Activated naive CD8-positive, alpha-beta T cell treated with anti-CD3 and anti-CD28 coated beads for 36 hours (primary cell): ENCODE results near the gene ACOX2. TPM values are rescaled to one million over a fixed set of nuclear protein-coding genes. Genes with fewer than 3 reads are reported as not detected.

Experiments
- DNase-seq: peaks from one replicate; pipeline ENCODE4 v3.0.0; 2021
- H3K27ac Mint-ChIP-seq: one replicate; pipeline ENCODE4 v1.8.0; 2022; ENCODE audit warnings: mild to moderate bottlenecking, moderate library complexity, mixed read lengths
- H3K27me3 Mint-ChIP-seq: one replicate; pipeline ENCODE4 v1.8.0; 2022; ENCODE audit warnings: mild to moderate bottlenecking, mixed read lengths
- H3K36me3 Mint-ChIP-seq: one replicate; pipeline ENCODE4 v1.8.0; 2021; ENCODE audit warnings: mild to moderate bottlenecking, mixed read lengths
- H3K4me1 Mint-ChIP-seq: one replicate; pipeline ENCODE4 v1.8.0; 2021; ENCODE audit warnings: mixed read lengths
- H3K4me3 Mint-ChIP-seq: one replicate; pipeline ENCODE4 v1.8.0; 2022; ENCODE audit warnings: mild to moderate bottlenecking, moderate library complexity, mixed read lengths
- H3K9me3 Mint-ChIP-seq: one replicate; pipeline ENCODE4 v1.8.0; 2022; ENCODE audit warnings: mixed read lengths
- total RNA-seq, 2 experiments: library from RNA; stranded (reverse); gene quantifications; one replicate each; pipeline ENCODE4 v1.2.3, GENCODE V29; 2021

Gene ACOX2
- total RNA-seq, 2 experiments from 2014 or later, result not detected

GRCh38 chr3:58463181-58463941, 73.6 kb downstream of the ACOX2 start:
- Mint-ChIP-seq H3K27me3 (peaks cover 7% of the 10 kb centered on the region), H3K27ac (no peak overlapping the region), H3K4me3 (peak overlapping the region; percentile 15), H3K36me3 (no peaks in the 10 kb centered on the region), H3K4me1 (peaks cover 8% of the 10 kb centered on the region), H3K9me3 (no peaks in the 10 kb centered on the region)
- DNase-seq, result peak; percentile 76

- H3K9me3 Mint-ChIP-seq, result no peaks in the 10 kb centered on the region
- no peak overlapping the region for H3K27ac Mint-ChIP-seq
- no peak for DNase-seq
- no peak overlapping the region for H3K4me3 Mint-ChIP-seq
- peaks cover 8% of the 10 kb centered on the region for H3K4me1 Mint-ChIP-seq
- H3K36me3 Mint-ChIP-seq, result no peaks in the 10 kb centered on the region
- peaks cover 7% of the 10 kb centered on the region for H3K27me3 Mint-ChIP-seq
These were observed 74.2 kb downstream of the ACOX2 start for GRCh38 chr3:58462829-58463180.

- no peak for DNase-seq
- no peak overlapping the region for H3K27ac Mint-ChIP-seq
- H3K36me3 Mint-ChIP-seq, result peaks cover 14% of the 10 kb centered on the region
- peaks cover 8% of the 10 kb centered on the region for H3K4me1 Mint-ChIP-seq
- H3K4me3 Mint-ChIP-seq, result no peak overlapping the region
- peaks cover 14% of the 10 kb centered on the region for H3K9me3 Mint-ChIP-seq
- peaks cover 3% of the 10 kb centered on the region for H3K27me3 Mint-ChIP-seq
These were observed 77.8 kb downstream of the ACOX2 start for GRCh38 chr3:58459160-58459559.

Other genes starting within 250 kb of the ACOX2 start
- 10 to 100 TPM; 24.8 to 30.9 TPM for gene RPP14, start 230.9 kb downstream of the ACOX2 start, total RNA-seq
- 10 to 100 TPM; 10.1 to 13.0 TPM for gene HTD2, start 230.7 kb downstream of the ACOX2 start, total RNA-seq
- gene PXK, start 204.3 kb downstream of the ACOX2 start, total RNA-seq, result 10 to 100 TPM; 22.2 to 24.0 TPM
- gene PDHB, start 103.4 kb downstream of the ACOX2 start, total RNA-seq, result 10 to 100 TPM; 64.6 to 65.3 TPM
- 1 to 10 TPM; 4.8 to 5.3 TPM for gene KCTD6, start 45.1 kb downstream of the ACOX2 start, total RNA-seq
- not detected for gene FAM107A, start 40.2 kb upstream of the ACOX2 start, total RNA-seq
- not detected for gene FAM3D, start 129.6 kb upstream of the ACOX2 start, total RNA-seq